B cell (primary cell): ENCODE results near the gene FANCI. TPM values are rescaled to one million over a fixed set of nuclear protein-coding genes. Genes with fewer than 3 reads are reported as not detected.

Experiments
- ATAC-seq: fragments of 200-7000 bp; cut with Tn5 transposase; one replicate; pipeline ENCODE4 v1.10.0; 2021; ENCODE audit warnings: low read depth, mild to moderate bottlenecking, moderate number of reproducible peaks, moderate library complexity
- CTCF ChIA-PET: fragments of 350-600 bp; sonication (Branson Sonifier 250); formaldehyde crosslinking; loops from one replicate; lab custom pipeline; 2021; ENCODE audit warnings: antibody characterized with exemption, inconsistent platforms; lab: Charles Lee
- POLR2A ChIA-PET: fragments of 350-600 bp; sonication (Branson Sonifier 250); formaldehyde crosslinking; loops from one replicate; lab custom pipeline; 2021; ENCODE audit warnings: antibody characterized with exemption; lab: Charles Lee
- DNase-seq: peaks from one replicate; pipeline ENCODE4 v3.0.0; 2013
- H2AFZ ChIP-seq: 2 replicates; pipeline ENCODE4 v1.6.1; 2012; ENCODE audit warnings: mild to moderate bottlenecking, low read depth, low read length; ENCODE audit not compliant: insufficient read depth, poor library complexity, severe bottlenecking
- H3K27ac ChIP-seq, 2 donors: 1 replicate in 1 of 2; 2 replicates in 1 of 2; pipeline ENCODE4 v1.5.1; 2012 to 2013; ENCODE audit warnings: low read length in 2 of 2, mild to moderate bottlenecking in 2 of 2, moderate library complexity in 1 of 2
- H3K27me3 ChIP-seq, 4 experiments: fragments of 200-600 bp in 1 of 4; sonication (generic) in 1 of 4; replicated peaks in 1 of 4; 1 replicate in 2 of 4; 2 replicates in 2 of 4; pipeline versions ENCODE4 v1.6.1 to v1.7.0; 2013 to 2016; ENCODE audit warnings: low read length in 3 of 4, mild to moderate bottlenecking in 2 of 4, mixed read lengths in 1 of 4, moderate library complexity in 1 of 4; ENCODE audit not compliant: insufficient read depth in 4 of 4, control insufficient read depth in 3 of 4; ENCODE audit errors: control extremely low read depth in 1 of 4
- H3K36me3 ChIP-seq, 2 experiments: replicated peaks in 1 of 2; 1 replicate in 1 of 2; 2 replicates in 1 of 2; pipeline versions ENCODE4 v1.6.1 to v1.7.1; 2013; ENCODE audit warnings: low read length in 1 of 2; ENCODE audit not compliant: insufficient read depth in 2 of 2, control insufficient read depth in 1 of 2; ENCODE audit errors: control extremely low read depth in 1 of 2, extremely low read depth in 1 of 2
- H3K4me1 ChIP-seq, 2 donors: fragments of 200-600 bp in 1 of 2; sonication (generic) in 1 of 2; 1 replicate in 1 of 2; 2 replicates in 1 of 2; pipeline versions ENCODE4 v1.5.1 to v1.6.1; 2013 to 2017; ENCODE audit warnings: low read length in 2 of 2; ENCODE audit not compliant: control insufficient read depth in 2 of 2, insufficient read depth in 2 of 2
- H3K4me2 ChIP-seq: replicated peaks from 2 replicates; pipeline ENCODE3; 2012; ENCODE audit warnings: mild to moderate bottlenecking, low read depth, low read length; ENCODE audit not compliant: poor library complexity, severe bottlenecking
- H3K4me3 ChIP-seq, 5 experiments: fragments of 200-600 bp in 1 of 5; sonication (generic) in 1 of 5; 1 replicate in 3 of 5; 2 replicates in 2 of 5; pipeline versions ENCODE4 v1.5.1 to v1.7.0; 2011 to 2016; ENCODE audit warnings: low read length in 4 of 5, mild to moderate bottlenecking in 4 of 5, low read depth in 2 of 5, control low read depth in 1 of 5, moderate library complexity in 1 of 5; ENCODE audit not compliant: insufficient read depth in 1 of 5; ENCODE audit errors: control extremely low read depth in 1 of 5, extremely low read depth in 1 of 5
- H3K79me2 ChIP-seq: fragments of 200-600 bp; sonication (generic); one replicate; pipeline ENCODE4 v1.6.0; 2016; ENCODE audit warnings: low read length; ENCODE audit not compliant: control insufficient read depth, insufficient read depth
- H3K9ac ChIP-seq: fragments of 200-600 bp; sonication (generic); 2 replicates; pipeline ENCODE4 v1.6.1; 2017; ENCODE audit warnings: mild to moderate bottlenecking, low read length, moderate library complexity
- H3K9me3 ChIP-seq, 3 donors: one replicate each; pipeline versions ENCODE4 v1.6.1 to v1.7.1; 2013; ENCODE audit warnings: low read length in 2 of 3; ENCODE audit not compliant: control insufficient read depth in 2 of 3, insufficient read depth in 1 of 3; ENCODE audit errors: control extremely low read depth in 1 of 3
- H4K20me1 ChIP-seq: 2 replicates; pipeline ENCODE4 v1.6.0; 2012; ENCODE audit warnings: mild to moderate bottlenecking, low read length; ENCODE audit not compliant: insufficient read depth, control insufficient read depth, poor library complexity, severe bottlenecking
- H3K27ac Mint-ChIP-seq: one replicate; pipeline ENCODE4 v1.8.0; 2021; ENCODE audit warnings: mixed read lengths
- H3K27me3 Mint-ChIP-seq: one replicate; pipeline ENCODE4 v1.8.0; 2021; ENCODE audit warnings: mixed read lengths
- H3K4me1 Mint-ChIP-seq: one replicate; pipeline ENCODE4 v1.8.0; 2021; ENCODE audit warnings: mixed read lengths
- H3K4me3 Mint-ChIP-seq: one replicate; pipeline ENCODE4 v1.8.0; 2021; ENCODE audit warnings: mixed read lengths
- H3K9me3 Mint-ChIP-seq: one replicate; pipeline ENCODE4 v1.8.0; 2022; ENCODE audit warnings: mixed read lengths; ENCODE audit not compliant: insufficient read depth
- CTCF ChIP-seq: fragments of 200-600 bp; IDR thresholded peaks from one replicate; pipeline ENCODE4 v1.8.0; 2022; ENCODE audit warnings: antibody characterized with exemption, mild to moderate bottlenecking
- EZH2 ChIP-seq: IDR thresholded peaks from 2 replicates; pipeline ENCODE4 v1.6.1; 2012; ENCODE audit warnings: borderline replicate concordance, low read depth, mild to moderate bottlenecking, moderate library complexity, low read length; ENCODE audit not compliant: insufficient read depth, poor library complexity, severe bottlenecking
- WGBS: methylation state at CpG from one replicate; pipeline ENCODE4 v1.1.5; 2013; ENCODE audit warnings: missing lambda C conversion rate; ENCODE audit not compliant: insufficient coverage; 5-methylcytosine and 5-hydroxymethylcytosine counted together
- intact Hi-C: fragments of 100-400 bp; cut with micrococcal nuclease; formaldehyde crosslinking; loops from one replicate; pipeline ENCODE4 v1.10.0; 2022
- polyA plus RNA-seq: library from polyadenylated mRNA; depleted of rRNA; stranded (reverse); fragments of >200 nt; gene quantifications from 2 replicates; pipeline ENCODE4 v1.2.3, GENCODE V29; 2012
- total RNA-seq, 2 donors: library from RNA; stranded (reverse); fragments of 120-200 nt in 1 of 2; gene quantifications; 1 replicate in 1 of 2; 2 replicates in 1 of 2; pipeline versions ENCODE4 v1.2.3 to v1.2.4, GENCODE V29; 2013 to 2022

The FANCI gene
- total and polyA plus RNA-seq, 2 donors (not counting 1 experiment from before 2014, with no cell fraction given) = 2.7 to 14.2 TPM

GRCh38 chr15:89335298-89336041, 91.7 kb downstream of the FANCI start:
- Histone ChIP-seq H3K27ac (peak overlapping the region; percentile 39 to 53), H3K27me3 (no peaks in the 10 kb centered on the region), H3K36me3 (peaks cover 0 to 27% of the 10 kb centered on the region in 2 experiments), H3K9ac (peak overlapping the region; percentile 83), H4K20me1 (peaks cover 37% of the 10 kb centered on the region), H3K9me3 (no peaks in the 10 kb centered on the region), H3K79me2 (peaks cover 37% of the 10 kb centered on the region), H2AFZ (peak overlapping the region; percentile 71), H3K4me1 (peaks cover 24 to 46% of the 10 kb centered on the region in 2 donors), H3K4me2 (peak overlapping the region; percentile 93), H3K4me3 (peak overlapping the region; percentile 16 to 88 (median 76))
- Mint-ChIP-seq H3K27me3 (peaks cover 4% of the 10 kb centered on the region), H3K9me3 (no peaks in the 10 kb centered on the region), H3K4me3 (peak overlapping the region; percentile 97), H3K27ac (peak overlapping the region; percentile 99), H3K4me1 (peaks cover 40% of the 10 kb centered on the region)
- POLR2A ChIA-PET = interaction anchor here (0.6 to 1.2 kb wide), 4 partner anchors 10 to 92 kb away, joined by 3 to 10 read pairs (median 4); no protein-coding TSS in a partner anchor
- CTCF ChIA-PET = interaction anchor here (0.5 to 2.6 kb wide), 4 partner anchors 14 to 137 kb away, joined by 3 to 26 read pairs (median 4); no protein-coding TSS in a partner anchor
- intact Hi-C loops = loop anchor here (1.0 kb wide), 2 partner anchors 23 to 240 kb away; partner anchors contain the start of gene TICRR
- DNase-seq (no peak), ATAC-seq (peak; percentile 6)
- 6% methylated on average over 34 of the region's 40 CpGs for WGBS
- TF ChIP-seq CTCF = no peak
- no peak for TF ChIP-seq EZH2

DNA sequence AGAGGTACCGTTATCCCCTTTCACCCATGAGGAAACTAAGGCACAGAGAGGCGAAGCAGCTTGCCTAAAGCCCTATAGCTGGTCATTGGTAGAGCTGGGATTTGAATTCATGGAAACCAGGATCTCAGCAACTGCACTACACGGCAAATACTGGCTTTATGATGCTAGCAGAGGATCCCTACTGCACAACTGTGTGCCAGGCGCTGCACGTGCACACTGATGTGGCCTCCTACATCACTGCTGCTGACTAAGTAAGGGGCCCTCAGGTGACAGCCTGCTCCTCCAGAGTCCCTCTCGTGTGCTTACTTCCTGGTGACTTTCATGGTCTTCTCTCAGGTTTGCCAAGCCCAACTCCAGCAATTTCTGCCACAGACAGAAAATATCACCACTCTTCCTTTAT, 94.3 kb downstream of the FANCI start:
- Histone ChIP-seq H4K20me1 (peaks cover 12% of the 10 kb centered on the region), H3K4me2 (no peak overlapping the region), H3K79me2 (peaks cover 12% of the 10 kb centered on the region), H3K9me3 (no peaks in the 10 kb centered on the region), H3K9ac (no peak overlapping the region), H2AFZ (no peak overlapping the region), H3K4me3 (no peak overlapping the region), H3K27me3 (no peaks in the 10 kb centered on the region), H3K36me3 (peaks cover 0 to 2% of the 10 kb centered on the region in 2 experiments), H3K27ac (no peak overlapping the region), H3K4me1 (peaks cover 9 to 23% of the 10 kb centered on the region in 2 donors)
- DNase-seq (no peak), ATAC-seq (no peak)
- CTCF ChIA-PET = interaction anchor here (1.3 to 4.9 kb wide), 2 partner anchors 20 to 135 kb away, joined by 3 to 24 read pairs; no protein-coding TSS in a partner anchor
- TF ChIP-seq EZH2 (no peak), CTCF (no peak)
- Mint-ChIP-seq H3K27ac (no peak overlapping the region), H3K27me3 (peaks cover 9% of the 10 kb centered on the region), H3K4me3 (no peak overlapping the region), H3K4me1 (peaks cover 15% of the 10 kb centered on the region), H3K9me3 (no peaks in the 10 kb centered on the region)
- WGBS = 92% methylated on average over 6 of the region's 6 CpGs
- POLR2A ChIA-PET = no interaction called here
- intact Hi-C loops = no loop called here
